ENCODE results near the gene ARFGAP3. TPM values are rescaled to one million over a fixed set of nuclear protein-coding genes. Genes with fewer than 3 reads are reported as not detected.

ARFGAP3 gene
- total RNA-seq, 1 donor from 2014 or later: 39.9 TPM

DNA sequence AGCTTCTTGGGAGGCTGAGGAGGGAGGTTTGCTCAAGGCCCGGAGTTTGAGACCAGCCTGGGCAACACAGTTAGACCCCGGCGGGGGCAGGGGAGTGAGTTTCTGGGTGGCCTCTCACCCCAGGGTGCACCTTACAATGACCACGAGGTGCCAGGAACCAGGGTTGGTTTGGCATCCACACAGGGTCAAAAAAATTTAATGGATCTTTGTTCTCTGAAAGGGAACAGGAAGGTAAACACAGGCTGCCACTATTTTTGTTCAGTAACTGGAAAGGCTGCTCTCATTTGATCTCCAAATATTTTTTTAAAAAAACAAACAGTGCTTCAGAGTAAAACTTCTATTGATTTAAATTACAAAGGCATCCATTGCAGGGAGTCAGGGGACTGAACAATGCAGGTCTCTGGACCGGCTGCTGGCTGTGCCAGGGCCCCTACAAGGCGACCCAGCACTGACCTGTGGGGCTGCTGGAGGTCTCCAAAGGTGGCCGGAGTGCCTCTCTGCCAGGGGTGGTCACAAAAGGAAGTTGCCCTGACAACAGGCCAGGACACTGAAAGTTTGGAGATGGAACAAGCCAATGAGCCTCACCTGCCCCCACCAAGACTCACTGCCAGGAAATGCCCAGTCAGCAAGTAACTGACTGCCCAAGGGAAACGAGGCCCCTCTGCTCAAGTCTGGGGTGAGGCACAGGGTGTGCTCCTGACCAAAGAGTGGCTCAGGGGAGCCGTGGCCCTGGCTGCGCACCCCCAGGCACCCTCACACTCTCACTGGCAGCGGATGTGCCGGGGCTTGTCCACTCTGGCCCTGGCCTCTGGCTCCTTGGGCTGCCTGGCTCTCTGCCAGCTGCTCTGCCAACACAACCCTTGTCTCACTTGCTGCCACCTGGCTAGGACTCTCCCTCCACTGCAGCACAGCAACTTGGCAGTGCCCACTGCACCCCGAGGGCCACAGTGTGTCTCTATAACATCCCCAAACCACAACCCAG lies 51.8 kb downstream of the ARFGAP3 start:
- intact Hi-C loops (cut with DNase I): no loop called here
- H3K27me3 ChIP-seq (ENCODE audit: low read depth): no peaks in the 10 kb centered on the region
- H3K36me3 ChIP-seq: peaks cover 88% of the 10 kb centered on the region
- H3K27ac ChIP-seq: peak overlapping the region; percentile 84
- ATAC-seq (peak; percentile 74 to 75), DNase-seq (peak; percentile 82)
- no peaks in the 10 kb centered on the region for H3K9me3 ChIP-seq
- peaks cover 57% of the 10 kb centered on the region for H3K4me1 ChIP-seq
- H3K4me3 ChIP-seq: no peak overlapping the region
- TF ChIP-seq, protein P1, sequence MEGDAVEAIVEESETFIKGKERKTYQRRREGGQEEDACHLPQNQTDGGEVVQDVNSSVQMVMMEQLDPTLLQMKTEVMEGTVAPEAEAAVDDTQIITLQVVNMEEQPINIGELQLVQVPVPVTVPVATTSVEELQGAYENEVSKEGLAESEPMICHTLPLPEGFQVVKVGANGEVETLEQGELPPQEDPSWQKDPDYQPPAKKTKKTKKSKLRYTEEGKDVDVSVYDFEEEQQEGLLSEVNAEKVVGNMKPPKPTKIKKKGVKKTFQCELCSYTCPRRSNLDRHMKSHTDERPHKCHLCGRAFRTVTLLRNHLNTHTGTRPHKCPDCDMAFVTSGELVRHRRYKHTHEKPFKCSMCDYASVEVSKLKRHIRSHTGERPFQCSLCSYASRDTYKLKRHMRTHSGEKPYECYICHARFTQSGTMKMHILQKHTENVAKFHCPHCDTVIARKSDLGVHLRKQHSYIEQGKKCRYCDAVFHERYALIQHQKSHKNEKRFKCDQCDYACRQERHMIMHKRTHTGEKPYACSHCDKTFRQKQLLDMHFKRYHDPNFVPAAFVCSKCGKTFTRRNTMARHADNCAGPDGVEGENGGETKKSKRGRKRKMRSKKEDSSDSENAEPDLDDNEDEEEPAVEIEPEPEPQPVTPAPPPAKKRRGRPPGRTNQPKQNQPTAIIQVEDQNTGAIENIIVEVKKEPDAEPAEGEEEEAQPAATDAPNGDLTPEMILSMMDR (IDR thresholded peaks at IDR 0.05): no peak

DNA sequence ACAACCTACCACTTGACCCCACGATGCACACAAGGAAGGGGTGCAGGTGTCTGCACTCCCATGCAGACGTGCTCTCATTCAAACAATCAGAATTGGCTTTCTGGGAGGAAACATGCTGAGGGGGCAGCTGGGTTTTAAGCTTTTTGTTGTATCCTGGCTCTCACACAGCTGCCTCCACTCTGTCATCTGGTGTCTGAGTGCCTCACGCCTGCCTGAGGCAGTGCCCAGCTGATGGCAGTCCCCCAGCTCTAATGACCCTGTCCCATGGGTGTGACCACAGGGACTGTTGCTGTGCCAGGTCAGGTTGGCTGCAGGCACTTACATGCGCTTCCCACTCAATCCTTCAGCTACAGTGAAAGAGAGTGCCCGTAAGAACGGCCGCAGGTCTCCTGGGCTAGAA lies 53.7 kb downstream of the ARFGAP3 start:
- TF ChIP-seq, protein P1 (IDR thresholded peaks at IDR 0.05): no peak
- H3K4me3 ChIP-seq: no peak overlapping the region
- peak overlapping the region; percentile 84 for H3K27ac ChIP-seq
- DNase-seq (no peak), ATAC-seq (peak in 1 of 2 donors; percentile 38)
- intact Hi-C loops (cut with DNase I): no loop called here
- H3K9me3 ChIP-seq: no peaks in the 10 kb centered on the region
- H3K27me3 ChIP-seq (ENCODE audit: low read depth): no peaks in the 10 kb centered on the region
- peaks cover 88% of the 10 kb centered on the region for H3K36me3 ChIP-seq
- peaks cover 48% of the 10 kb centered on the region for H3K4me1 ChIP-seq

DNA sequence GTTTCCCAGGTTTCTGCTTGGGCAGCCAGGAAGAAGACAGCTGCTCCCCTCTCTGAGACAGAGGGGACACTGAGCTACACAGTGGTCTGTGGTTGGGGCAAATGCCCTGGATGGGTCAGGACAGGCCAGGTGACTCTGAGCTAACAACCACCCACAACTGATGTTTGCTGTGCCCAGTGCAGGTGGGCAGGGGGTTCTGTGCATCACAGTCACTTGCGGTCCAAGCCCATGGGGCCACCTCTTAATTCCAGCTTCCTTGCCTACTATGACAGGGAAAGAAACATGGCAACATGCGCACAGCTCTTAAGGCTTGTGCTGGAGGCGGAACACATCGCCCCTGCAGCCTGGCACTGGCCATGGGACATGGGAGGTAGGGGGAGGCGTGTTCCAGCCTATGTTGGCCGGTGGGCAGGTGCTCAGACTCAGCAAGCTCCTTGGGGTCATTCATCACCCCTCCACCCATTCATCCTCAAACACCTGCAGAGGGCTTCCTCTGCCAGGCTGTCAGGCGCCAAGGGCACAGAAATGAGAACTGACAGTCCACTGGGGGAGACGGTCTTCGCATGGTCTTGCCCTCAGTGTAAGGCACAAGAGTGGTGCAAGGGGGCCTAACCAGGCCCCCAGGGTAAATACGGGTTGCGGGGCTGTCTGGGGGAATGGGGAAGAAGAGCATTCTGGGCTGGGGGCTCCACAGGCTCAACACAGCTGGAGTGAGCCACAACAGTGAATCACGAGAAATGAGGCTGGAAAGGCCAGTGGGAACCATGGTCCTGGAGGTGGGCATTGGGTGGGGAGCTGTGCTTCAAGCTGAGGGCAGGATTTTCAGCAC lies 55.6 kb downstream of the ARFGAP3 start:
- intact Hi-C loops (cut with DNase I): no loop called here
- Histone ChIP-seq H3K27ac (no peak overlapping the region), H3K27me3 (ENCODE audit: low read depth) (no peaks in the 10 kb centered on the region), H3K9me3 (no peaks in the 10 kb centered on the region), H3K36me3 (peaks cover 84% of the 10 kb centered on the region), H3K4me3 (no peak overlapping the region), H3K4me1 (peaks cover 33% of the 10 kb centered on the region)
- DNase-seq: no peak
- TF ChIP-seq, protein P1 (IDR thresholded peaks at IDR 0.05): no peak
- ATAC-seq: no peak

DNA sequence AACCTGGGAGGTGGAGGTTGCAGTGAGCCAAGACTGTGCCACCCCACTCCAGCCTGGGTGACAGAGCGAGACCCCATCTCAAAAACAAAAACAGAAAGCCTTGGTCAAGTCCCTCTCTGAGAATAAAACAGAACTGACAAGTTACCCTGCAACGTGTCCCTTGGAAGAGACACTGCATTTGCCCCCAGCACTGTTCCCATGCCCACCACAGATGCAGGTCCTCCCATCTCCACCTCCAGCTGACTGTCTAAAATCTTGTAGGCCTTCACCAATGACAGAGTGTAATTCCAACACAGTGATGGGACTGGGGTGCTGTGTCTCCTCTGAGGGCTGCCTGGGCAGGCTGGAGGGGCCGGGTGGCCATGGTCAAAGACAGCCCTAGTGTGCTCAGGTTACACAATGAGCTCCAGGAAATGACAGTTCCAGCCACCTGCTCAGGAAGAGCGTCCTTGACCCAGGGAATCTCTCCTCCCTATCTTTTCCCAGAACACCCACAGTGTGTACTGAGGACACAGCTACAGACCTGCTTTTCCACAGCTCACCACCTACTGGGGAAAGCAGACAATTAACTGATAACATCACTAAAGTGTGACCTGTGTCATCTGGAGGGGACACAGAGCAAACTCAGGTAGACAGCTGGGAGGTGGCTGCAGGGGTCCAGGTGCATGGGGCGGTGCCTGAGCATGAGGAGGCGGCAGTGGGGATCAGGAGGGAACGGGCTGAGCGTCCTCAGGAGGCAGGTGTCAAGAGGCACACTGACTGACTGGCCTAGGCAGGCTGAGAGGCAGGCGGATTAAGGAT lies 56.4 kb downstream of the ARFGAP3 start:
- intact Hi-C loops (cut with DNase I): no loop called here
- ATAC-seq (no peak), DNase-seq (no peak)
- Histone ChIP-seq H3K27ac (no peak overlapping the region), H3K9me3 (no peaks in the 10 kb centered on the region), H3K4me1 (peaks cover 25% of the 10 kb centered on the region), H3K27me3 (ENCODE audit: low read depth) (no peaks in the 10 kb centered on the region), H3K36me3 (peaks cover 82% of the 10 kb centered on the region), H3K4me3 (no peak overlapping the region)
- TF ChIP-seq, protein P1 (IDR thresholded peaks at IDR 0.05): no peak

Data from lower lobe of right lung (tissue), 2 donors.